ENCODE results near the gene FBXO34.

FBXO34 gene

DNA sequence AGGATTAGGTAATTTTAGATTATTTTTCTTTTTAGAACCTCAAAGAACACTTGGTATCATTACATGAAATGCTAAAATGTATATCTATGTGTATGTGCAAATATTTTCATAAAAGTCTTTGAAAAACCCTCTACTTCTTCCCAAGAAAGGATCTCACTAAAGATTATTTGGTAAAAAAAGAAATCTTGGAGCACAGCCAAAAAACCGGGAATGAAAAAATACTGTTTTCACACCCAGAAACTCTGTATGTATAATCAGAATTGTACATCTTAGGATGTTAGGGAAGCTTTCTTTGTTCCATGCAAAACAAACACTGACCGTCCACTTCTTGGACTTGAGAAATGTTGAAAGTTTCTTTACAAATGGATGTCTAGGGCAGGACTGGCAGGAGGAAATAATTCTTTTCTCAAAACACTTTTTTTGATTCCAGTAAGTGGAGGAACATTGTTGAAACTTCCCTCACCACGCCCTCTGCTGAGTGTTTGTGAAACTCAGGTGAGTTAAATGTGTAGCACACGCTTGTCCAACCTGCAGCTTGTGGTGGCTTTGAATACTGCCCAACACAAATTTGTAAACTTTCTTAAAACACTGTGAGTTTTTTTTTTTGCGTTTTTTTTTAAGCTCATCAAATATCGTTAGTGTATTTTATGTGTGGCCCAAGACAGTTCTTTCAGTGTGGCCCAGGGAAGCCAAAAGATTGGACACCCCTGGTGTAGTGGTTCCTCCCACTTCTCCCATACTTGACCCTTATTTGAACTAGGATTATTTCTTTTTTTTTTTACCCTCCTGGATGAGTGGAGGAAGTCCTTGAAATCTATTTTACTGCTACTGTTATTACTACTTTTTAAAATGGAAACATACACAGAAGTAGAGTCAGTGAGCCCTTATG is 26.6 kb downstream of the FBXO34 start (continued):
- TF ChIP-seq TSHZ2 (CRISPR knock-in tag; IDR thresholded peaks at IDR 0.05), result no peak
- no peak for TF ChIP-seq ZNF565 (CRISPR knock-in tag; conservative IDR thresholded peaks at IDR 0.05; ENCODE audit: low read depth)
- TF ChIP-seq ZNF70 (CRISPR knock-in tag; IDR thresholded peaks at IDR 0.05), result no peak
- no peak for TF ChIP-seq RARB (CRISPR knock-in tag; IDR thresholded peaks at IDR 0.05)
- no peak for TF ChIP-seq CSRNP3 (CRISPR knock-in tag; IDR thresholded peaks at IDR 0.05)
- TF ChIP-seq TCF4 (CRISPR knock-in tag; IDR thresholded peaks at IDR 0.05; ENCODE audit: borderline replicate concordance), result no peak
- TF ChIP-seq ARNTL (CRISPR knock-in tag; IDR thresholded peaks at IDR 0.05; ENCODE audit: borderline replicate concordance, low read depth), result no peak

GRCh38 chr14:55298500-55298822 is 27.2 kb downstream of the FBXO34 start:
- TF ChIP-seq ZFP30 (CRISPR knock-in tag; IDR thresholded peaks at IDR 0.05), result no peak
- no peak for TF ChIP-seq RARB (CRISPR knock-in tag; IDR thresholded peaks at IDR 0.05)
- no peak for TF ChIP-seq ZNF8 (CRISPR knock-in tag; IDR thresholded peaks at IDR 0.05)
- no peak for TF ChIP-seq TCF4 (CRISPR knock-in tag; IDR thresholded peaks at IDR 0.05; ENCODE audit: borderline replicate concordance)
- no peak for TF ChIP-seq PPARA (CRISPR knock-in tag; IDR thresholded peaks at IDR 0.05; ENCODE audit: borderline replicate concordance)
- TF ChIP-seq OSR1 (CRISPR knock-in tag; IDR thresholded peaks at IDR 0.05), result no peak
- TF ChIP-seq ZC3H10 (CRISPR knock-in tag; IDR thresholded peaks at IDR 0.05), result no peak
- no peak for TF ChIP-seq TOX (CRISPR knock-in tag; IDR thresholded peaks at IDR 0.05; ENCODE audit: borderline replicate concordance)
- no peak for TF ChIP-seq ESRRG (CRISPR knock-in tag; IDR thresholded peaks at IDR 0.05)
- no peak for TF ChIP-seq SNAI2 (CRISPR knock-in tag; IDR thresholded peaks at IDR 0.05)
- TF ChIP-seq CREB5 (CRISPR knock-in tag; IDR thresholded peaks at IDR 0.05; ENCODE audit: low read depth), result no peak
- TF ChIP-seq CSDC2 (CRISPR knock-in tag; IDR thresholded peaks at IDR 0.05), result no peak
- no peak for ATAC-seq

DNA sequence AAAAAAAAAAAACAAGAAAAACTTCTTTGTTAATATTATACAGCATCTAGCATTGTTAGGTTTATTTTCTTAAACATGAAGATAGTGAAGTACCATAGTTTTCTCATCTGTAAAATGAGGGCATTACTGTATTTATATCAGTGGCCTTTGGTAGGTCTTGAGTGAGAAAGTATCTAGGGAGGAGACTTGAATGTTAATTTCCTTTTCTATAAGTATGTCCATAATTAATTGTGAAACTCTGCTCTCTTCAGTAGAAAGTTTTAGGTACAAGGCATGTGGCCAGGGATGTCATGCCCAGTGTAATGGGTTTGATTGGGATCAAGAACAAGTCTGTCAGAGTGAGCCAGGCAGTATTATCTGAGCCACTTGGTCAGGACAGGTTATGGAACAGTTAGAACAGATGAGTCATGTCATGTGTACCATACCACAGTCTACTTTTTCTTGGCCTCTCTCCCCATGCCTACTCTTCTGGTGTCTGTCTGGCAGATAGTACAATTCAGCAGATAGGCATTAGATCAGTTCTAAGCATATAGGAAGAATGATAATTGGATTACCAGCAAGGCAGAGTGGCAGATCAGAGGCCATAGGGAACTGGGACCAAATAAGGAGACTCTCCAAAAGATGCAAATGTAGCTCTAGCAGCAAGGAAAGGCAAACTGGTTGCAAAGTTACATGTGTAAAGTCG is 30.4 kb downstream of the FBXO34 start:
- peak; percentile 95 for ATAC-seq
- TF ChIP-seq ISL1 (CRISPR knock-in tag; IDR thresholded peaks at IDR 0.05) (0 out of 2 replicates have a peak, but pooled peaks have one; percentile 24), ZFP3 (CRISPR knock-in tag; IDR thresholded peaks at IDR 0.05) (peak; percentile 44; the same call in 1 of the 2 replicates), GLIS3 (CRISPR knock-in tag; IDR thresholded peaks at IDR 0.05) (no peak)

DNA sequence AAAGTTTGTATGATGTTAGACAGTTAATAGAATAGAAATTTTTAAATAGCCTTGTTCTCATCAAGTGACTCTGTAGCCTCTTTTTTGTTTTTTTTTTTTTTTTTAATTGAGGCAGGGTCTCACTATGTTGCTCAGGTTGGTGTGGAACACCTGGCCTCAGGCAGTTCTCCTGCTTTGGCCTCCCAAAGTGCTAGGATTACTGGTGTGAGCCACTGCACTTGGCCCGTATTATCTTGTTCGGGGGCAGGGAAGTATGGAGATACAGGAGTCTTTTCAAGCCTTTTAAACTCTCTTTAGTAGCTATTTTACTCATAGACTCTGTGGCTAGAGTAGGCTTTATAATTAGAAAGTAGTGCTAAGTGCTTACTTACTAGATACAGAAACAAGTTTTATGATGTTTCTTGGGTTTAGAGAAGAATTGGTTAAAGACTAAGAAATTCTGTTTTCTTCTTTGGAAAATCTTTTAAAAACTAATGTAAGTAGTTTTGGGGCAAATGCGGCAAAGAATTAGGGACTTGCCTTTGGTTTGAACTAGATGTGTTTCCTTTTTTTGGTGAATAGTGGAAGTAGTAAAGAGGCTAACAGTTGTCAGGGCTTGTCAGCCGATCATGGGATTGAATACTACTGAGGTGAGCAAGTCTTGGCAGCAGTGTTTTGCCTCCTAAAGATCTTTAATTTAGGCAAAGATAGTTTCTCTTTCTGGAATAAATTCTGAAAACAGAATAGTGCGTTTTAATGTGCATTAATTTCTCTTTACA is 31.3 kb downstream of the FBXO34 start:
- ATAC-seq, result no peak
- TF ChIP-seq CSRNP3 (CRISPR knock-in tag; IDR thresholded peaks at IDR 0.05), result no peak
- TF ChIP-seq TOX (CRISPR knock-in tag; IDR thresholded peaks at IDR 0.05; ENCODE audit: borderline replicate concordance), result no peak
- no peak for TF ChIP-seq ZFP30 (CRISPR knock-in tag; IDR thresholded peaks at IDR 0.05)
